ENCODE data around the gene IDH3G.

The IDH3G gene

DNA sequence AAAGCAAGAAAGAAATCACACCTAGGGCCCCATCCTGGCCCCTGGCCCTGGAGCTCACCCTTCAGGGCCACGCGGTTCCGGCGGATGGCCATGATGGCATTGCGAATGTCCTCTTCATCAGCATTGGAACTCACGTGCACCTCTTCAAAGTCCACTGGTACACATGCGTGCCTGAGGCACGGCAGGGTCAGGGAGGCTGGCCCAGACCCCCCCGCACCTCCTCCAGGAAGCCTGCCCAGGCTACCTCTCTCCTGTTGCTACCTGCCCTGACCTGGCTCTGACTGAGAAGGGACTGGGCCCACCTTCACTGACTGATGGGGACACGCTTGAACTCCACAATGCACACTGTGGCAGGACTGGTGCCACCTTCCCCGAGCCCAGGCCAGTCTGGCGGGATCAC is 4.5 kb downstream of the IDH3G start:
- no peak overlapping the region for H3K4me3 ChIP-seq (ENCODE audit: low read depth, low read length)
- DNase-seq (ENCODE audit: low read depth), result no peak
- TF ChIP-seq CTCF (IDR thresholded peaks at IDR 0.05; ENCODE audit: low read depth, low read length, missing control alignments), result no peak

- DNase-seq (ENCODE audit: low read depth), result no peak
- no peak for TF ChIP-seq CTCF (IDR thresholded peaks at IDR 0.05; ENCODE audit: low read depth, low read length, missing control alignments)
- no peak overlapping the region for H3K4me3 ChIP-seq (ENCODE audit: low read depth, low read length)
Measured at GRCh38 chrX:153786669-153787068, 7.5 kb downstream of the IDH3G start.

GRCh38 chrX:153784325-153784967 is 9.7 kb downstream of the IDH3G start:
- TF ChIP-seq CTCF (IDR thresholded peaks at IDR 0.05; ENCODE audit: low read depth, low read length, missing control alignments), result no peak
- no peak for DNase-seq (ENCODE audit: low read depth)
- H3K4me3 ChIP-seq (ENCODE audit: low read depth, low read length), result no peak overlapping the region

DNA sequence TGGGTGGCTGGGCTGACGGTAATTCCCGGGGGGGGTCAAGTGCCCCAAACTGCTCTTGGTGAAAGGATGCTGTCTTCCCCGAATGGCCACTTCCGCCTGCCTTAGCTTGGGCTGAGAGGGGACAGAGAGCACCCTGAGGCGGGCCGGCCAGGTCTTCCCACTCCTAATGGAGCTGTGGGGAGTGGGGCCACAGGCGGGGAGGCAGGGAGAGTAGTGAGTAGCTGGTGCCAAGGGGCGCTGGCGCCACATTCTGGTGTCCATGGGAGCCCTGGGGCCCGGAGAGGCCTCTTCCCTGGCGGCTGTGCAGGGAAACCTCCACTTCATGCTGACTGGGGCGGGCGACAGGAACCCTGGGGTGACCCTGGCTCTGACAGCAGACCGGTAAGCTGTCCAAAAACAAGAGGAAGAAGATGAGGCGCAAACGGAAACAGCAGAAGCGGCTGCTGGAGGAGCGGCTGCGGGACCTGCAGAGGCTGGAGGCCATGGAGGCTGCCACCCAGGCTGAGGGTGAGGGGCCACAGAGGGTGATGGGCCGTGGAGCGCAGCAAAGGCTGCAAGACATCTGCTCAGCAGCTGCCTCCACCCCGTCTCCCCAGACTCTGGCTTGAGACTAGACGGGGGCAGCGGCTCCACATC is 10.7 kb downstream of the IDH3G start:
- TF ChIP-seq CTCF (IDR thresholded peaks at IDR 0.05; ENCODE audit: low read depth, low read length, missing control alignments), result no peak
- DNase-seq (ENCODE audit: low read depth), result no peak
- H3K4me3 ChIP-seq (ENCODE audit: low read depth, low read length), result no peak overlapping the region

- H3K4me3 ChIP-seq (ENCODE audit: low read depth, low read length), result no peak overlapping the region
- DNase-seq (ENCODE audit: low read depth), result no peak
- no peak for TF ChIP-seq CTCF (IDR thresholded peaks at IDR 0.05; ENCODE audit: low read depth, low read length, missing control alignments)
Measured at GRCh38 chrX:153782871-153783270, 11.3 kb downstream of the IDH3G start.

GRCh38 chrX:153782313-153782712 is 11.9 kb downstream of the IDH3G start:
- no peak overlapping the region for H3K4me3 ChIP-seq (ENCODE audit: low read depth, low read length)
- no peak for TF ChIP-seq CTCF (IDR thresholded peaks at IDR 0.05; ENCODE audit: low read depth, low read length, missing control alignments)
- no peak for DNase-seq (ENCODE audit: low read depth)

Data from GM12864 (cell line).